HG02678 (cell line): Measurements from ENCODE around the gene SLITRK5.

Source experiments
- ATAC-seq: cut with Tn5 transposase; IDR thresholded peaks from one replicate; pipeline ENCODE4 v1.9.1; 2021; ENCODE audit warnings: mild to moderate bottlenecking, moderate library complexity; ENCODE audit not compliant: unreplicated experiment

Gene SLITRK5

GRCh38 chr13:87698268-87698667 is 27.1 kb downstream of the SLITRK5 start:
- no peak for ATAC-seq

DNA sequence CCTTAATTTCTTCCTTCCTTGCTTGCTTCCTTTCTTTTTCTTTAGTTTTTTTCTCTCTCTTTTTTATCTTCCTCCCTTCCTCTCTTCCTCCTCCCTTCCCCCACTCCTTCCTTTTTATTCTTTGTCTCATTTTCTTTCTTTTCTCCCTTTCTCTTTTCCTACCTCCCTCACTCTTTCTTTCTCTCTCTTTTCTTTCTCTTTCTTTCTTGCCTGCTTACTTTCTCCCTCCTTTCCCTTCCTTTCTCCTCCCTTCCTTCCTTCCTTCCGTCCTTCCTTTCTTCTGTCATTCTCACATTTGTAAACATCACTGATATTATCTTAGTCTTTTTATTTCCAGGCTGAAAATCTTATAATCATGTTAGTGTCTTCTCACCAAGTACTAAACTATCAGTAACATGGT is 38.8 kb downstream of the SLITRK5 start:
- ATAC-seq, result no peak

- no peak for ATAC-seq
Observed at GRCh38 chr13:87712012-87712411, 40.8 kb downstream of the SLITRK5 start.
